ENCODE results near the gene RASA4.
"Not testable (repeated sequence)": the region's sequence is repeated elsewhere in the genome, so short reads cannot be mapped to it uniquely, and the experiment has no call there.

- not testable (repeated sequence) for TF ChIP-seq CTCF (conservative IDR thresholded peaks at IDR 0.05; ENCODE audit: low read depth, low read length); FOS (IDR thresholded peaks at IDR 0.05; ENCODE audit: low read depth, low read length); ELK1 (IDR thresholded peaks at IDR 0.05; ENCODE audit: borderline replicate concordance, low read depth, low read length); POLR2A (IDR thresholded peaks at IDR 0.05; ENCODE audit: low read depth, low read length); NFE2L2 (IDR thresholded peaks at IDR 0.05; ENCODE audit: low read depth, low read length); USF2 (IDR thresholded peaks at IDR 0.05; ENCODE audit: low read depth, low read length); SMC3 (IDR thresholded peaks at IDR 0.05; ENCODE audit: low read depth, low read length); MXI1 (IDR thresholded peaks at IDR 0.05; ENCODE audit: borderline replicate concordance, low read depth, low read length); MAFK (IDR thresholded peaks at IDR 0.05; ENCODE audit: low read depth, low read length); RAD21 (IDR thresholded peaks at IDR 0.05; ENCODE audit: low read length); RFX5 (IDR thresholded peaks at IDR 0.05; ENCODE audit: low read depth, low read length)
Measured at GRCh38 chr7:102531583-102531982, 85.0 kb downstream of the RASA4 start.
